GM06990 (cell line): ENCODE measurements around the gene MAN1A1.

Experiments
- DNase-seq: peaks from one replicate; pipeline ENCODE4 v3.0.0-alpha.2; 2011; ENCODE audit not compliant: insufficient read length; ENCODE audit errors: extremely low read depth
- H3K27me3 ChIP-seq: replicated peaks from 2 replicates; pipeline ENCODE4 v1.6.0; 2011; ENCODE audit warnings: low read length; ENCODE audit not compliant: control insufficient read depth, insufficient read depth
- H3K36me3 ChIP-seq: 2 replicates; pipeline ENCODE4 v1.5.1; 2011; ENCODE audit warnings: low read length; ENCODE audit not compliant: control insufficient read depth, insufficient read depth
- H3K4me3 ChIP-seq: replicated peaks from 2 replicates; pipeline ENCODE4 v1.5.1; 2011; ENCODE audit warnings: low read depth, mild to moderate bottlenecking, control low read depth, low read length
- TF ChIP-seq, protein P1 (sequence below): IDR thresholded peaks from 2 replicates; pipeline ENCODE4 v1.5.1; 2011; ENCODE audit warnings: low read length, control low read depth, mild to moderate bottlenecking, inconsistent platforms; ENCODE audit not compliant: insufficient read depth, poor library complexity, severe bottlenecking

The MAN1A1 gene

DNA sequence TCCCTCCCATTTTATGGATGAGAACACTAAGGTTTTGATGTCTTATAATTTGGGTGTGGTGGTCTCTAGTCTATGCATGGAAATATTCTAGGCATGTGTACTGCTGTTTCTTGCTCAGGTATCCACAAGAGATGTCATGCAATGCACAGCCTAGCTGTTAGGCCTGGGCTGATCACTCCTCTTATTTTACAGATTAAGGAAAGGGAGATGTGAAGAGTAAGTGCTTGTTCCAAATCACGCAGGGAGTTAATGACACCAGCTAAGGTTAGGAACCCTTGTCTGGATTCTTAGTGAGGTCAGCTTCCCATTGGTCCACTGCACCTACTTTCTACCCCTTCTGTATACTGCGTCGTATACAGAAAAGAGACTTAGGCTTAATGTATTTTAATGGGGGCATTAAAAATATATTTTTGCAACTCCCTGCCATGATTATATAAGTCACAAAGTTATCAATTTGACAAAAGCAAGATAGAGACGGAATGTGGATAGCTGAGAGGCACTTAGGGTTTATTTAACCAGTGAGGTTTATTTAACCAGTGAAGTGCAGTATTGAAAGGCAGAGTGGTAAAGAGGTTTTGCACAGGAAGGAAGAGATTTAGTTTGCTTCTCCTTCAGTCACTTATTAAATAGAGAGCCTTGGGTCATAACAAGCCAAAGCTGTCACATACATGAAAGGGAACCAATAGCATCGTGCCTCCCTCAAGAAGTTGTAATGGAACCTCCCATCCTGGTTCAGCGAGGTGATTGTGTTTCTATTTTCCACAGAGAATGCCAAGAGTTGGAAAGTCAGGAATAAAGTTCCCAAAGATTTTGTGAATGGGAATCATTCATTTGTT, 176.1 kb downstream of the MAN1A1 start:
- Histone ChIP-seq H3K36me3 (no peaks in the 10 kb centered on the region), H3K27me3 (no peaks in the 10 kb centered on the region), H3K4me3 (no peak overlapping the region)
- TF ChIP-seq, protein P1, sequence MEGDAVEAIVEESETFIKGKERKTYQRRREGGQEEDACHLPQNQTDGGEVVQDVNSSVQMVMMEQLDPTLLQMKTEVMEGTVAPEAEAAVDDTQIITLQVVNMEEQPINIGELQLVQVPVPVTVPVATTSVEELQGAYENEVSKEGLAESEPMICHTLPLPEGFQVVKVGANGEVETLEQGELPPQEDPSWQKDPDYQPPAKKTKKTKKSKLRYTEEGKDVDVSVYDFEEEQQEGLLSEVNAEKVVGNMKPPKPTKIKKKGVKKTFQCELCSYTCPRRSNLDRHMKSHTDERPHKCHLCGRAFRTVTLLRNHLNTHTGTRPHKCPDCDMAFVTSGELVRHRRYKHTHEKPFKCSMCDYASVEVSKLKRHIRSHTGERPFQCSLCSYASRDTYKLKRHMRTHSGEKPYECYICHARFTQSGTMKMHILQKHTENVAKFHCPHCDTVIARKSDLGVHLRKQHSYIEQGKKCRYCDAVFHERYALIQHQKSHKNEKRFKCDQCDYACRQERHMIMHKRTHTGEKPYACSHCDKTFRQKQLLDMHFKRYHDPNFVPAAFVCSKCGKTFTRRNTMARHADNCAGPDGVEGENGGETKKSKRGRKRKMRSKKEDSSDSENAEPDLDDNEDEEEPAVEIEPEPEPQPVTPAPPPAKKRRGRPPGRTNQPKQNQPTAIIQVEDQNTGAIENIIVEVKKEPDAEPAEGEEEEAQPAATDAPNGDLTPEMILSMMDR = no peak
- DNase-seq = no peak

DNA sequence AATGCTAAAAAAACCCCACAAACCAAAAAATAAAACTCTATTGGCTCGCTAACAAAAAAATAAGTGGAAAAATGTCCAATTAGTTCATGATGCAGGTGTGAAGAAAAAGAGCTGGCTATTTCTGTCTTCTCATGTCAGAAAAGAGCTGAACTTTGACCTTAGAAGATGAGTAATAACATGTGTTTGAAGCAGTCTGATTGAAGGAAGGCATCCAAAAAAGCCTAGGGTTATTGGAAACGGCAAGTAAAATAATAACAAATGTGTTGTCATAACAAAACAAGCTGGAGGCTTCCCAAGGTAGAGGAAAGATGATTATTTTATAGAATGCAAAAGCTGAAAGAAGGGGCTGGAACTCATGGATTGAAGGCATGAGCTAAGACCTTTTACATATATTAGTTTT, 176.7 kb downstream of the MAN1A1 start:
- TF ChIP-seq, protein P1 = no peak
- Histone ChIP-seq H3K27me3 (no peaks in the 10 kb centered on the region), H3K4me3 (no peak overlapping the region), H3K36me3 (no peaks in the 10 kb centered on the region)
- DNase-seq = no peak

DNA sequence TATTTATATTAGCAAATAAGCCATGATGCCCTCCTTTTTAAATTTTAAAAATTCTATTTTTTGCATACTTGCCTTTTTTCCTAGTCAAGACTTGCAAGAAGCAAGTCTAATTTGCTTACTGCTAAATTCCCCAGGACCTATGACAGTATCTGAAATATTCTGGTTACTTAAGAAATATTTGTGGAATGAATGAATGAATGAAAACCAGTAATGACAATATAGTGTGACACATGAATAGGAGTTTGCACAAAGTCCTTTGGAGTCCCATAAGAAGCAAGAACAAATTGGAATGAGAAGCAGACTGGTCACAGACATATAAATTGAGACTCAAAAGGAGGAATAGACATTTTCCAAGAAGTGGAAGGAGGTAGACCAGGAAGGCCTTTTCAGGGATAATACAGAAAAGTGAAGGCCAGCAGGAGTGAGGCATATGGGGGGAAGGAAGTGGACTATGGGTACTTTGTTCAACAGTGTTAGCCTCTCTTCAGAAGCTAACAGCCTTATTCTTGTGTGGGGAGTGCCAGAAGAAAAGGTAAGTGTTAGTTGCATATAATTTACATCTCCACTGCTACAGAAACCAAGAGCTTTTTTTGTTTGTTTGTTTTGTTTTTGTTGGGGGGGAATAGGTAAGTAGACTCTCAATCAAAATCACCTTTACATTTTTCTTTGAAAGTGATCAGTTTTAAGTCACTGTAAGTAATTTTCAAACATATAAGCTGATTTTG, 177.5 kb downstream of the MAN1A1 start:
- no peak for DNase-seq
- Histone ChIP-seq H3K27me3 (no peaks in the 10 kb centered on the region), H3K4me3 (no peak overlapping the region), H3K36me3 (no peaks in the 10 kb centered on the region)
- TF ChIP-seq, protein P1 = no peak

DNA sequence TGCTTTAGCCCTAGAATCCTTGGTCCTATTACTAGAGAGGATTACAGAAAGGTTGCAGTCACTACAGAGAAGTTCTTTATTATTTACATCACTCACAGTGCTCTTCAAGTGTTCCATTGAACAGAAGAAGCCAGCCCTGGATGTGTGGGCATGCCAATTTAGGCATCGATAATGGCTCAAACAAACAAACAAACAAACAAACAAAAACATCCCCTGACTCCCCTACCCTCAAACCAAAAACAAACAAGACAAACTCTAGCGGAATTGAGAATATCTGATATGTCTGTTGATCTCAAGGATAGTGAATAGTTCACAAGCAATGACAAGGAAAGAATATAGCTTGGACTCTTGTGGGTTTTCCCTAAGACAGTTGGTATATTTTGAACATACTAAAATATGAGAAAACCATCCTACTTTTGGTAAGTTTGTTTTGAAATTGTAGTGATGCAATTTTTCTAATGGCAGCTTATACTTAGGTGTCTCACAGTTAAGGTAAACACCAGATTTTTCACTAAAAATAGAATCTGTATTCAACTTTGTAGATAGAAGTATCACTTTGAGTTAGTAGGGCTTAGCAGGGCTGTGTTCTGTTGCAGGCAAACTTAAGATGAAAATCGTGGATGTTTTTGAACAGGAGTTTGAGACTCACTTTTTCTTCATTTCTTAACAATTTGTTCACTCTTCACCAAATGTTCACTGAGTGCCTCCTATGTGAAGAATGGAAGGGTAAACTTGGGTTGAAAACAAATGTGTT, 178.3 kb downstream of the MAN1A1 start:
- DNase-seq = no peak
- no peaks in the 10 kb centered on the region for H3K36me3 ChIP-seq
- TF ChIP-seq, protein P1 = no peak

DNA sequence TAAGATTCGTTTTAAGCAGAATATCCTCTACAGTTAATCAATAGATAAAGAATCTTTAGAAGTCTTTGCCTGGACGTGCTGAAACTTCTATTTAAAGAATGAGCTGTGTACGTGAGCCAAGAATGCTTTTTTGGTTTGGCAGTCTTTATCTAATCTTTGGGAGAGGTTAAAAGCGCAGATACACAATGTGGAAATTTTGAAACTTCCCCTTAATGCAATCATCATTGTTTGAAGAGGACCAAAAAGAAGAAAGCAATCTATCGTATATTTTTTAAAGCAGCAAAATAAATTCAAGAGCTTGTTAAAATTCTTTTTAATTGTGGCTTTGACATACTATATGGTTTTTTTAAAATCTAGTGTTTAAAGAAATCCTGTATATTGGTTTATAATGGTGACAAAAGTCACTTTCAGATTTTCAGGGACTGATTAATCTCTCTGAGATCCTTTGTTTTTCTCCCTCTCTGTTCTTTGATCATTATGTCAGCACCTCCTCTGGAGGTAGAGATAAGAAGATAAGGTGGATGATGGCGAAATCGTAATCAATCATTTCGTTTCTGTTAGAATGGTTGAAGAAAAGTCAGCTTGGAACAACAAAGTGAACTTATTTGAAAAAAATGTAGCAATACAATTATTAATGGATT, 179.0 kb downstream of the MAN1A1 start:
- TF ChIP-seq, protein P1 = no peak
- no peaks in the 10 kb centered on the region for H3K36me3 ChIP-seq
- no peaks in the 10 kb centered on the region for H3K27me3 ChIP-seq
- DNase-seq = no peak
- no peak overlapping the region for H3K4me3 ChIP-seq

More for the DNA sequence above, 178.3 kb downstream of the MAN1A1 start:
- no peak overlapping the region for H3K4me3 ChIP-seq
- no peaks in the 10 kb centered on the region for H3K27me3 ChIP-seq
